ENCODE data around the gene FAM131C.

GRCh38 chr1:16054598-16055540 is 18.6 kb downstream of the FAM131C start:
- TF ChIP-seq CTCF (IDR thresholded peaks at IDR 0.05), result no peak
- no peak for TF ChIP-seq POLR2A (IDR thresholded peaks at IDR 0.05)
- TF ChIP-seq POLR2AphosphoS5 (IDR thresholded peaks at IDR 0.05), result no peak
- no peak for TF ChIP-seq EP300 (IDR thresholded peaks at IDR 0.05)

Data from upper lobe of left lung (tissue), 4 donors.